Activated CD8-positive, alpha-beta T cell treated with anti-CD3 and anti-CD28 coated beads for 36 hours (primary cell): ENCODE data around the gene NLRP12. TPM values are rescaled to one million over a fixed set of nuclear protein-coding genes. Genes with fewer than 3 reads are reported as not detected.
A peak's percentile ranks its signal among the peaks of the same experiment; 100 is the strongest.

Experiments
- ATAC-seq: fragments of 200-7000 bp; cut with Tn5 transposase; one replicate; pipeline ENCODE4 v1.10.0; 2021; ENCODE audit warnings: mild to moderate bottlenecking, moderate library complexity
- CTCF ChIA-PET: fragments of 350-600 bp; sonication (Branson Sonifier 250); formaldehyde crosslinking; loops from one replicate; lab custom pipeline; 2021; ENCODE audit warnings: antibody characterized with exemption; lab: Charles Lee
- POLR2A ChIA-PET: fragments of 350-600 bp; sonication (Branson Sonifier 250); formaldehyde crosslinking; loops from one replicate; lab custom pipeline; 2021; ENCODE audit warnings: antibody characterized with exemption; lab: Charles Lee
- DNase-seq: peaks from one replicate; pipeline ENCODE4 v3.0.0-alpha.2; 2020
- H3K27ac Mint-ChIP-seq: one replicate; pipeline ENCODE4 v1.8.0; 2021; ENCODE audit warnings: mild to moderate bottlenecking, mixed read lengths
- H3K27me3 Mint-ChIP-seq: one replicate; pipeline ENCODE4 v1.8.0; 2021; ENCODE audit warnings: mixed read lengths
- H3K36me3 Mint-ChIP-seq: one replicate; pipeline ENCODE4 v1.8.0; 2021; ENCODE audit warnings: low read depth, mixed read lengths
- H3K4me1 Mint-ChIP-seq: one replicate; pipeline ENCODE4 v1.8.0; 2021; ENCODE audit warnings: low read depth, mixed read lengths
- H3K4me3 Mint-ChIP-seq: one replicate; pipeline ENCODE4 v1.8.0; 2021; ENCODE audit warnings: mild to moderate bottlenecking, moderate library complexity, mixed read lengths
- H3K9me3 Mint-ChIP-seq: one replicate; pipeline ENCODE4 v1.8.0; 2021; ENCODE audit warnings: mixed read lengths
- CTCF ChIP-seq: fragments of 200-600 bp; IDR thresholded peaks from one replicate; pipeline ENCODE4 v1.8.0; 2022; ENCODE audit warnings: antibody characterized with exemption, mild to moderate bottlenecking
- intact Hi-C: fragments of 100-400 bp; cut with micrococcal nuclease; formaldehyde crosslinking; loops from one replicate; pipeline ENCODE4 v1.10.0; 2022
- total RNA-seq, 2 experiments: library from RNA; stranded (reverse); gene quantifications; one replicate each; pipeline ENCODE4 v1.2.3, GENCODE V29; 2021

Gene NLRP12
- total RNA-seq, 2 experiments from 2014 or later, result 0.07 TPM; not detected in 1

- H3K36me3 Mint-ChIP-seq, result peaks cover 6% of the 10 kb centered on the region
- no peaks in the 10 kb centered on the region for H3K27me3 Mint-ChIP-seq
Observed at GRCh38 chr19:53865918-53866864, 42.1 kb upstream of the NLRP12 start.

GRCh38 chr19:53865523-53865917 lies 41.4 kb upstream of the NLRP12 start:
- POLR2A ChIA-PET, result interaction anchor here (1.5 to 5.0 kb wide), 2 partner anchors 11 to 13 kb away, joined by 8 to 18 read pairs; no protein-coding TSS in a partner anchor
- H3K9me3 Mint-ChIP-seq, result no peaks in the 10 kb centered on the region
- H3K27me3 Mint-ChIP-seq, result no peaks in the 10 kb centered on the region
- ATAC-seq, result no peak
- peak overlapping the region; percentile 79 for H3K27ac Mint-ChIP-seq
- H3K4me3 Mint-ChIP-seq, result peak overlapping the region; percentile 92
- intact Hi-C loops, result no loop called here
- CTCF ChIA-PET, result interaction anchor here (1.0 to 3.0 kb wide), 2 partner anchors 17 to 159 kb away, joined by 3 to 14 read pairs; partner anchors contain the start of gene PRKCG
- H3K4me1 Mint-ChIP-seq, result peaks cover 15% of the 10 kb centered on the region
- peak; percentile 38 for DNase-seq
- peaks cover 4% of the 10 kb centered on the region for H3K36me3 Mint-ChIP-seq
- no peak for TF ChIP-seq CTCF

More at GRCh38 chr19:53865918-53866864, 42.1 kb upstream of the NLRP12 start:
- ATAC-seq (peak; percentile 13), DNase-seq (peak; percentile 70)
- Mint-ChIP-seq H3K9me3 (no peaks in the 10 kb centered on the region), H3K4me1 (peaks cover 20% of the 10 kb centered on the region), H3K4me3 (peak overlapping the region; percentile 92), H3K27ac (peak overlapping the region; percentile 91)
- TF ChIP-seq CTCF, result no peak
- ChIA-PET CTCF (interaction anchor here (1.0 to 3.0 kb wide), 3 partner anchors 12 to 158 kb away, joined by 3 to 14 read pairs (median 9); partner anchors contain the start of gene PRKCG), POLR2A (interaction anchor here (0.8 to 5.0 kb wide), 4 partner anchors 10 to 20 kb away, joined by 3 to 18 read pairs (median 6); no protein-coding TSS in a partner anchor)
- intact Hi-C loops, result no loop called here

GRCh38 chr19:53864308-53864836 lies 40.3 kb upstream of the NLRP12 start:
- H3K36me3 Mint-ChIP-seq, result no peaks in the 10 kb centered on the region
- H3K9me3 Mint-ChIP-seq, result no peaks in the 10 kb centered on the region
- intact Hi-C loops, result no loop called here
- no peak overlapping the region for H3K27ac Mint-ChIP-seq
- H3K27me3 Mint-ChIP-seq, result no peaks in the 10 kb centered on the region
- no peak for ATAC-seq
- H3K4me1 Mint-ChIP-seq, result peaks cover 13% of the 10 kb centered on the region
- DNase-seq, result no peak
- no peak overlapping the region for H3K4me3 Mint-ChIP-seq
- ChIA-PET POLR2A (interaction anchor here (5.0 kb wide), 1 partner anchor 12 kb away, joined by 18 read pairs; no protein-coding TSS in a partner anchor), CTCF (interaction anchor here (0.9 kb wide), 1 partner anchor 160 kb away, joined by 3 read pairs; no protein-coding TSS in a partner anchor)
- no peak for TF ChIP-seq CTCF

GRCh38 chr19:53853707-53854106 lies 29.6 kb upstream of the NLRP12 start:
- no peak for TF ChIP-seq CTCF
- DNase-seq (no peak), ATAC-seq (peak; percentile 57)
- Mint-ChIP-seq H3K36me3 (no peaks in the 10 kb centered on the region), H3K4me3 (no peak overlapping the region), H3K27ac (no peak overlapping the region), H3K9me3 (no peaks in the 10 kb centered on the region), H3K4me1 (peaks cover 4% of the 10 kb centered on the region), H3K27me3 (peaks cover 18% of the 10 kb centered on the region)
- CTCF ChIA-PET, result interaction anchor here (0.9 to 1.8 kb wide), 6 partner anchors 9 to 242 kb away, joined by 4 to 9 read pairs (median 6); partner anchors contain the start of gene MYADM
- intact Hi-C loops, result no loop called here
- POLR2A ChIA-PET, result interaction anchor here (0.6 to 1.1 kb wide), 2 partner anchors 17 to 51 kb away, joined by 3 read pairs; no protein-coding TSS in a partner anchor
